ENCODE data around the gene PCK1. TPM values are rescaled to one million over a fixed set of nuclear protein-coding genes. Genes with fewer than 3 reads are reported as not detected.

PCK1 gene
- total RNA-seq: not detected in 2 replicates

GRCh38 chr20:57560554-57561355 lies at the start of gene PCK1:
PCK1 (plus strand) TSS chr20:57561110; CDS start chr20:57561412, 302 bp downstream.

DNA sequence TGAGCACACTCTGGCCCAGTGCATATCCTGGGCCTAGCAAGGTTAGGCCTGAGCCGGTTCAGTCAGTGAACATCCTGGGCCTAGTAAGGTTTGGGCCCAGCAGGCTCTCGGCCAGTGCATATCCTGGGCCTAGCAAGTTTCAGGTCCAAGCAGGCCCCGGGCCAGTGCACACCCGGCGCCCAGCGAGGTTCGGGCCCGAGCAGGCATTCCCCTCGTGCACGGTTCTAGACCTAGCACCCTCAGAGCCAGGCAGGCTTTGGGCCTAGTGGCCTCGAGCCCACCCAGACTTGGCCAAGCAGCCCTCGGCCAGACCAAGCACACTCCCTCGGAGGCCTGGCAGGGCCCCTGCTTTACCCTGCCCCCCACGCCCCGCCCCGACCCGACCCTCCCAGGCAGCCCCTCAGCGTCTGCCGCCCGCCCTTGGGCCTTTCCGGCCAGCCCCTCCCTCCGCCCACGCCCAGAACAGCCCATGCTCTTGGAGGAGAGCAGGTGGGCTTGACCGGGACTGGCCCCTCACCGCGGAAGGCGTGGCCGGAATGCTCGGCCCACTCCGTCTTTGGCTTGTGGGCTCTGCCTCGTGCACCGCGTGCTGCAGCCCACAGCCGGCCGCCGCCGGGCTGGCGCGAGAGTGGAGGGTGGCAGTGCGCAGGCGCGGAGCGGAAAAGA lies 36.3 kb upstream of the PCK1 start, which contains the start of gene CTCFL:
CTCFL (minus strand) TSS at position 630 of the 666 bp plus-strand sequence. CDS start 935 bp downstream, outside the sequence.

Other genes starting within 250 kb of the PCK1 start
- gene SPO11, start 231.3 kb upstream of the PCK1 start, total RNA-seq: not detected in 2 replicates
- 23.9 and 24.7 TPM in 2 replicates for gene RAE1, start 209.9 kb upstream of the PCK1 start, total RNA-seq
- gene RBM38, start 169.7 kb upstream of the PCK1 start, total RNA-seq: 7.2 and 7.5 TPM in 2 replicates
- not detected in 2 replicates for gene CTCFL, start 36.0 kb upstream of the PCK1 start, total RNA-seq
- under 0.01 TPM in 1 of 2 replicates, not detected in the other for gene ZBP1, start 59.3 kb downstream of the PCK1 start, total RNA-seq
- 86.0 and 89.7 TPM in 2 replicates for gene PMEPA1, start 148.9 kb downstream of the PCK1 start, total RNA-seq

Data from tracheal epithelial cell (primary cell).